ENCODE measurements around the gene RIBC1.
A peak's percentile ranks its signal among the peaks of the same experiment; 100 is the strongest.
"Not testable (repeated sequence)": the region's sequence is repeated elsewhere in the genome, so short reads cannot be mapped to it uniquely, and the experiment has no call there.

The RIBC1 gene

GRCh38 chrX:53437206-53437605 is 14.5 kb downstream of the RIBC1 start:
- no peak for DNase-seq

- no peak for DNase-seq
These were observed 15.6 kb downstream of the RIBC1 start for GRCh38 chrX:53438174-53438831.

- DNase-seq, result no peak
These were observed 16.2 kb downstream of the RIBC1 start for GRCh38 chrX:53438832-53439230.

GRCh38 chrX:53440101-53440500 is 17.4 kb downstream of the RIBC1 start:
- DNase-seq, result no peak

GRCh38 chrX:53440621-53441517 is 18.2 kb downstream of the RIBC1 start:
- peak; percentile 34 for DNase-seq

GRCh38 chrX:53441531-53442321 is 19.1 kb downstream of the RIBC1 start:
- DNase-seq, result peak; percentile 76

GRCh38 chrX:53442322-53442631 is 19.6 kb downstream of the RIBC1 start:
- no peak for DNase-seq

- DNase-seq, result peak; percentile 30
These were observed 23.3 kb downstream of the RIBC1 start for GRCh38 chrX:53445977-53446376.

- DNase-seq, result no peak
These were observed 24.8 kb downstream of the RIBC1 start for GRCh38 chrX:53447441-53447840.

GRCh38 chrX:53449632-53450031 is 27.0 kb downstream of the RIBC1 start:
- no peak for DNase-seq

- no peak for DNase-seq
These were observed 30.1 kb downstream of the RIBC1 start for GRCh38 chrX:53452812-53453211.

- peak; percentile 41 for DNase-seq
These were observed 33.6 kb downstream of the RIBC1 start for GRCh38 chrX:53456254-53456653.

- no peak for DNase-seq
These were observed 35.4 kb downstream of the RIBC1 start for GRCh38 chrX:53458082-53458481.

- not testable (repeated sequence) for DNase-seq
These were observed 46.0 kb downstream of the RIBC1 start for GRCh38 chrX:53468659-53469058.

- DNase-seq, result no peak
These were observed 48.7 kb downstream of the RIBC1 start for GRCh38 chrX:53471346-53471745.

GRCh38 chrX:53474707-53475106 is 52.0 kb downstream of the RIBC1 start:
- no peak for DNase-seq

GRCh38 chrX:53476371-53476770 is 53.7 kb downstream of the RIBC1 start:
- peak; percentile 3 for DNase-seq

GRCh38 chrX:53479301-53479700 is 56.6 kb downstream of the RIBC1 start:
- no peak for DNase-seq
